Effector CD4-positive, alpha-beta T cell (primary cell): ENCODE measurements around the gene ST3GAL2.
"Not testable (repeated sequence)": the region's sequence is repeated elsewhere in the genome, so short reads cannot be mapped to it uniquely, and the experiment has no call there.

Source experiments
- DNase-seq: peaks from one replicate; pipeline ENCODE4 v3.0.0-alpha.2; 2020

The ST3GAL2 gene

GRCh38 chr16:70413572-70413971, 25.3 kb downstream of the ST3GAL2 start:
- not testable (repeated sequence) for DNase-seq

GRCh38 chr16:70412385-70412784, 26.5 kb downstream of the ST3GAL2 start:
- DNase-seq, result no peak

- no peak for DNase-seq
These were observed 28.2 kb downstream of the ST3GAL2 start for GRCh38 chr16:70410734-70411133.

GRCh38 chr16:70407811-70408274, 31.1 kb downstream of the ST3GAL2 start:
- DNase-seq, result no peak

GRCh38 chr16:70406104-70406503, 32.8 kb downstream of the ST3GAL2 start:
- DNase-seq, result not testable (repeated sequence)

GRCh38 chr16:70402916-70403659, 35.8 kb downstream of the ST3GAL2 start:
- no peak for DNase-seq

- DNase-seq, result no peak
These were observed 38.9 kb downstream of the ST3GAL2 start for GRCh38 chr16:70399951-70400350.

GRCh38 chr16:70399381-70399780, 39.5 kb downstream of the ST3GAL2 start:
- no peak for DNase-seq

- no peak for DNase-seq
These were observed 40.6 kb downstream of the ST3GAL2 start for GRCh38 chr16:70398177-70398743.

- DNase-seq, result no peak
These were observed 42.5 kb downstream of the ST3GAL2 start for GRCh38 chr16:70396246-70396904.

- peak; percentile 46 for DNase-seq
These were observed 43.5 kb downstream of the ST3GAL2 start for GRCh38 chr16:70395345-70395901.

- no peak for DNase-seq
These were observed 44.0 kb downstream of the ST3GAL2 start for GRCh38 chr16:70394853-70395252.

- no peak for DNase-seq
These were observed 45.2 kb downstream of the ST3GAL2 start for GRCh38 chr16:70393662-70394061.

GRCh38 chr16:70392606-70393005, 46.3 kb downstream of the ST3GAL2 start:
- no peak for DNase-seq

GRCh38 chr16:70391881-70392481, 46.9 kb downstream of the ST3GAL2 start:
- DNase-seq, result no peak

- DNase-seq, result no peak
These were observed 47.5 kb downstream of the ST3GAL2 start for GRCh38 chr16:70391446-70391845.

GRCh38 chr16:70390774-70391173, 48.1 kb downstream of the ST3GAL2 start:
- DNase-seq, result no peak

GRCh38 chr16:70388006-70388680, 50.8 kb downstream of the ST3GAL2 start:
- DNase-seq, result no peak

GRCh38 chr16:70386289-70386986, 52.5 kb downstream of the ST3GAL2 start:
- not testable (repeated sequence) for DNase-seq

GRCh38 chr16:70383421-70383960, 55.4 kb downstream of the ST3GAL2 start:
- no peak for DNase-seq

- no peak for DNase-seq
These were observed 57.1 kb downstream of the ST3GAL2 start for GRCh38 chr16:70381604-70382342.
